Motor neuron (in vitro differentiated cells): Measurements from ENCODE around the gene DUXB. TPM values are rescaled to one million over a fixed set of nuclear protein-coding genes. Genes with fewer than 3 reads are reported as not detected.
A peak's percentile ranks its signal among the peaks of the same experiment; 100 is the strongest.

Experiments
- ATAC-seq, 8 experiments: fragments of 200-7000 bp; cut with Tn5 transposase; replicated peaks in 6 of 8; 2 replicates each; pipeline ENCODE4 v1.8.0; 2021; ENCODE audit warnings: mild to moderate bottlenecking in 8 of 8, moderate library complexity in 8 of 8
- H3K27ac ChIP-seq, 2 donors: fragments of 250-450 bp; sonication (Bioruptor Pico); 2 replicates each; pipeline ENCODE4 v1.9.0; 2021; ENCODE audit warnings: antibody characterized with exemption in 2 of 2, mild to moderate bottlenecking in 2 of 2, moderate library complexity in 1 of 2
- H3K4me1 ChIP-seq, 2 donors: fragments of 250-450 bp; sonication (Bioruptor Pico); replicated peaks in 1 of 2; 2 replicates each; pipeline ENCODE4 v1.6.1; 2021; ENCODE audit warnings: antibody characterized with exemption in 2 of 2, mild to moderate bottlenecking in 2 of 2, moderate library complexity in 1 of 2
- H3K4me3 ChIP-seq, 5 donors: fragments of 250-450 bp; sonication (Bioruptor Pico); 2 replicates each; pipeline ENCODE4 v1.9.0; 2021; ENCODE audit warnings: antibody characterized with exemption in 5 of 5, mild to moderate bottlenecking in 5 of 5, moderate library complexity in 4 of 5
- WGBS, 10 experiments: fragments of 450-650 bp; shearing (Covaris generic); methylation state at CpG; one replicate each; pipeline ENCODE4 v1.0.0; 2022; 5-methylcytosine and 5-hydroxymethylcytosine counted together
- in situ Hi-C, 9 experiments: fragments of 400-800 bp; cut with MboI; loops; one replicate each; pipeline ENCODE4 v1.15.0; 2021; ENCODE audit warnings: low sequenced_read_pairs in 9 of 9, low pct_unique_long_range_greater_than_20kb in 2 of 9; ENCODE audit not compliant: unreplicated experiment in 9 of 9
- total RNA-seq, 8 experiments: library from RNA; unstranded; fragments of 300-600 nt; gene quantifications; 2 replicates each; pipeline versions ENCODE4 v1.2.3 to v1.2.4, GENCODE V29; 2022

Gene DUXB
- total RNA-seq, 8 experiments from 2014 or later: 0.31 to 0.42 TPM; not detected in 6

GRCh38 chr16:75703306-75703705 is 2.0 kb upstream of the DUXB start:
- in situ Hi-C loops: no loop called here
- no peak overlapping the region for H3K27ac ChIP-seq
- H3K4me3 ChIP-seq: no peak overlapping the region
- WGBS, 10 experiments: 54 to 93% (median 75%) methylated on average over 2 to 3 of the region's 4 CpGs; no CpG with 5 or more reads in 5 of the 10 experiments
- no peaks in the 10 kb centered on the region for H3K4me1 ChIP-seq
- peak in 1 of 8 experiments; percentile 47 for ATAC-seq

- ATAC-seq: peak in 3 of 8 experiments; percentile 85 to 98 (median 94)
- in situ Hi-C loops: no loop called here
- no peak overlapping the region for H3K4me3 ChIP-seq
- no peaks in the 10 kb centered on the region for H3K4me1 ChIP-seq
- H3K27ac ChIP-seq: no peak overlapping the region
- WGBS, 10 experiments: 0 to 80% (median 68%) methylated on average over 1 to 2 of the region's 2 CpGs; no CpG with 5 or more reads in 4 of the 10 experiments
These were observed 981 bp upstream of the DUXB start for GRCh38 chr16:75702242-75702641.

GRCh38 chr16:75697571-75697970 is 3.7 kb downstream of the DUXB start:
- Histone ChIP-seq H3K27ac (no peak overlapping the region), H3K4me3 (no peak overlapping the region), H3K4me1 (no peaks in the 10 kb centered on the region)
- in situ Hi-C loops: no loop called here
- WGBS, 10 experiments: 33 to 100% (median 100%) methylated on average over 1 to 5 of the region's 5 CpGs; no CpG with 5 or more reads in 1 of the 10 experiments
- no peak for ATAC-seq

- 44 to 95% (median 88%) methylated on average over 1 to 6 of the region's 6 CpGs; no CpG with 5 or more reads in 1 of the 10 experiments for WGBS, 10 experiments
- no peak for ATAC-seq
- in situ Hi-C loops: no loop called here
- Histone ChIP-seq H3K4me1 (no peaks in the 10 kb centered on the region), H3K4me3 (no peak overlapping the region), H3K27ac (no peak overlapping the region)
These were observed 5.6 kb downstream of the DUXB start for GRCh38 chr16:75695708-75696107.

- ATAC-seq: no peak
- Histone ChIP-seq H3K27ac (no peak overlapping the region), H3K4me3 (no peak overlapping the region), H3K4me1 (no peaks in the 10 kb centered on the region)
- in situ Hi-C loops: no loop called here
These were observed 13.9 kb downstream of the DUXB start for GRCh38 chr16:75687361-75687760.

- WGBS, 10 experiments: 80 to 100% (median 92%) methylated on average over 1 to 12 of the region's 14 CpGs; no CpG with 5 or more reads in 3 of the 10 experiments
- Histone ChIP-seq H3K4me3 (no peak overlapping the region), H3K4me1 (no peaks in the 10 kb centered on the region), H3K27ac (no peak overlapping the region)
- in situ Hi-C loops: no loop called here
- no peak for ATAC-seq
These were observed 19.0 kb downstream of the DUXB start for GRCh38 chr16:75682308-75682707.

- in situ Hi-C loops: no loop called here
- H3K27ac ChIP-seq: no peak overlapping the region
- WGBS, 10 experiments: 17 to 95% (median 67%) methylated on average over 1 to 3 of the region's 5 CpGs; no CpG with 5 or more reads in 5 of the 10 experiments
- no peaks in the 10 kb centered on the region for H3K4me1 ChIP-seq
- no peak for ATAC-seq
- no peak overlapping the region for H3K4me3 ChIP-seq
These were observed 21.9 kb downstream of the DUXB start for GRCh38 chr16:75679366-75679765.

- Histone ChIP-seq H3K4me1 (no peaks in the 10 kb centered on the region), H3K4me3 (no peak within 1 kb of the TSS), H3K27ac (no peak within 1 kb of the TSS)
- in situ Hi-C loops: no loop called here
- 40 to 100% (median 88%) methylated on average over 1 to 4 of the region's 4 CpGs; no CpG with 5 or more reads in 2 of the 10 experiments for WGBS, 10 experiments
- ATAC-seq: no peak
These were observed 24.4 kb downstream of the DUXB start, which contains the start of gene CPHXL2 for GRCh38 chr16:75676909-75677308. CPHXL2 (minus strand) TSS chr16:75677009; CDS start chr16:75676999, 10 bp downstream.

- in situ Hi-C loops: loop anchor here in 2 of 9 experiments (25.0 kb wide), 1 partner anchor 95 kb away; no protein-coding TSS in a partner anchor
- H3K27ac ChIP-seq: no peak overlapping the region
- peak in 3 of 8 experiments; percentile 61 to 89 (median 66) for ATAC-seq
- H3K4me3 ChIP-seq: no peak overlapping the region
- H3K4me1 ChIP-seq: no peaks in the 10 kb centered on the region
These were observed 33.8 kb downstream of the DUXB start for GRCh38 chr16:75667503-75667902.

GRCh38 chr16:75660726-75661302 is 40.4 kb downstream of the DUXB start:
- H3K4me1 ChIP-seq: no peaks in the 10 kb centered on the region
- 75 to 100% (median 93%) methylated on average over 1 to 3 of the region's 4 CpGs; no CpG with 5 or more reads in 3 of the 10 experiments for WGBS, 10 experiments
- no peak overlapping the region for H3K4me3 ChIP-seq
- in situ Hi-C loops: loop anchor here in 2 of 9 experiments (25.0 kb wide), 1 partner anchor 101 kb away; no protein-coding TSS in a partner anchor
- ATAC-seq: peak in 1 of 8 experiments; percentile 59
- no peak overlapping the region for H3K27ac ChIP-seq

- 81 to 100% (median 95%) methylated on average over 2 to 5 of the region's 6 CpGs; no CpG with 5 or more reads in 4 of the 10 experiments for WGBS, 10 experiments
- no peaks in the 10 kb centered on the region for H3K4me1 ChIP-seq
- no peak overlapping the region for H3K27ac ChIP-seq
- no peak for ATAC-seq
- no peak overlapping the region for H3K4me3 ChIP-seq
- in situ Hi-C loops: loop anchor here in 2 of 9 experiments (25.0 kb wide), 1 partner anchor 102 kb away; no protein-coding TSS in a partner anchor
These were observed 40.9 kb downstream of the DUXB start for GRCh38 chr16:75660321-75660720.

GRCh38 chr16:75658175-75658574 is 43.1 kb downstream of the DUXB start:
- H3K27ac ChIP-seq: no peak overlapping the region
- in situ Hi-C loops: loop anchor here in 2 of 9 experiments (25.0 kb wide), 1 partner anchor 104 kb away; no protein-coding TSS in a partner anchor
- H3K4me3 ChIP-seq: no peak overlapping the region
- ATAC-seq: no peak
- 70 to 100% (median 90%) methylated on average over 1 to 2 of the region's 2 CpGs; no CpG with 5 or more reads in 5 of the 10 experiments for WGBS, 10 experiments
- H3K4me1 ChIP-seq: peaks cover 0 to 4% of the 10 kb centered on the region in 2 donors

- Histone ChIP-seq H3K27ac (no peak overlapping the region), H3K4me1 (peaks cover 6 to 22% of the 10 kb centered on the region in 2 donors), H3K4me3 (no peak overlapping the region)
- in situ Hi-C loops: loop anchor here in 2 of 9 experiments (25.0 kb wide), 1 partner anchor 108 kb away; no protein-coding TSS in a partner anchor
- WGBS, 10 experiments: 11 to 100% (median 94%) methylated on average over 1 of the region's 1 CpG
- ATAC-seq: peak in 3 of 8 experiments; percentile 34 to 67 (median 53)
These were observed 47.3 kb downstream of the DUXB start for GRCh38 chr16:75653922-75654321.
